Upper lobe of left lung (tissue), 4 donors: ENCODE results near the gene MRPS27.

ENCODE experiments used
- EP300 ChIP-seq, 4 donors: sonication (generic); formaldehyde crosslinking; IDR thresholded peaks; one replicate each; pipeline ENCODE4 v1.5.1; 2017; ENCODE audit warnings: antibody characterized with exemption in 4 of 4, control low read depth in 2 of 4
- POLR2A ChIP-seq, 4 donors: fragments of 450-650 bp; IDR thresholded peaks; one replicate each; pipeline ENCODE4 v1.5.1; 2016 to 2017; ENCODE audit warnings: antibody characterized with exemption in 4 of 4, mild to moderate bottlenecking in 2 of 4
- TF ChIP-seq, protein P1 (sequence below), 6 experiments: fragments of 450-650 bp in 4 of 6; fragments of 200-600 bp in 2 of 6; sonication (generic) in 2 of 6; IDR thresholded peaks; one replicate each; pipeline ENCODE4 v1.5.1; 2016 to 2019; ENCODE audit warnings: antibody characterized with exemption in 6 of 6

DNA sequence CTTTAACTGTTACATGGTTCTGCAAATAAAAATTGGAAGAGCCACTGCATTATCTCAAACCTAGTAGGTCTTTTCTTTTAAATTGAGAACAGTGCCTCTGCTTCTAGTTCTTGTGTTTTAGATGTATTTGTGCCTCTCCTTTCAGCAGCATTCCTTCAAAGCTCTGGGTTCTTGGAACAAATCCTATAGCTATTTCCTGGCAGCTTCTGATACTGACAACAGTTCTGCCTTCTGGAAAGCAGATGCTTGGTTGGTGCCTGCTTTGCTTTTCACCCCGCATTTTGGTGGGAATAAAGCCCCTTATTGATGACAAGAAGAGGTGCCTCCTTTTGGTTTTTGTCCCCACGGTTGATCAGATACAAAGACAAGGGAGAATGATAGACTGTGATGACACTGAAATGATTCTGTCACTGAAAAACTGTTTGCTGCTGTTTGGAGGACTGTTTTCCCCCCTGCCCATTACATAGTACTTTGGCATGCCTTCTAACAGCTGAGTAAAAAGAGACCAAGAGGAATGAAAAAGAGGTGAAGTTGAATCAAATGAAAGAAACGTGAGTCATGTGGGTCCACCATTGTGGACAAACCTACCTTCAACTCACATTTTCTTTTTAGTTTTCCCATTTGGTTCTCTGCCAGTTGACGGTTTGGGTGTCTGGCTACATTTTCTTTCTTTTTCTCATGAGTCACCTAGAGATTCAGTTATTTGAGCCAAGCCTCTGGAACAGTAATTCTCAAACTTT is 5.7 kb upstream of the MRPS27 start:
- TF ChIP-seq, protein P1, sequence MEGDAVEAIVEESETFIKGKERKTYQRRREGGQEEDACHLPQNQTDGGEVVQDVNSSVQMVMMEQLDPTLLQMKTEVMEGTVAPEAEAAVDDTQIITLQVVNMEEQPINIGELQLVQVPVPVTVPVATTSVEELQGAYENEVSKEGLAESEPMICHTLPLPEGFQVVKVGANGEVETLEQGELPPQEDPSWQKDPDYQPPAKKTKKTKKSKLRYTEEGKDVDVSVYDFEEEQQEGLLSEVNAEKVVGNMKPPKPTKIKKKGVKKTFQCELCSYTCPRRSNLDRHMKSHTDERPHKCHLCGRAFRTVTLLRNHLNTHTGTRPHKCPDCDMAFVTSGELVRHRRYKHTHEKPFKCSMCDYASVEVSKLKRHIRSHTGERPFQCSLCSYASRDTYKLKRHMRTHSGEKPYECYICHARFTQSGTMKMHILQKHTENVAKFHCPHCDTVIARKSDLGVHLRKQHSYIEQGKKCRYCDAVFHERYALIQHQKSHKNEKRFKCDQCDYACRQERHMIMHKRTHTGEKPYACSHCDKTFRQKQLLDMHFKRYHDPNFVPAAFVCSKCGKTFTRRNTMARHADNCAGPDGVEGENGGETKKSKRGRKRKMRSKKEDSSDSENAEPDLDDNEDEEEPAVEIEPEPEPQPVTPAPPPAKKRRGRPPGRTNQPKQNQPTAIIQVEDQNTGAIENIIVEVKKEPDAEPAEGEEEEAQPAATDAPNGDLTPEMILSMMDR (IDR thresholded peaks at IDR 0.05), result no peak
- TF ChIP-seq POLR2A (IDR thresholded peaks at IDR 0.05) (no peak), EP300 (IDR thresholded peaks at IDR 0.05) (no peak)
